ENCODE data around the gene WDR19. TPM values are rescaled to one million over a fixed set of nuclear protein-coding genes. Genes with fewer than 3 reads are reported as not detected.
"Not testable (repeated sequence)": the region's sequence is repeated elsewhere in the genome, so short reads cannot be mapped to it uniquely, and the experiment has no call there.

Gene WDR19
- total and polyA plus RNA-seq, 2 donors from 2014 or later, result 21.4 to 42.5 TPM

GRCh38 chr4:39134683-39135306 lies 47.5 kb upstream of the WDR19 start:
- no peak overlapping the region for H3K27ac ChIP-seq (ENCODE audit: low read depth in 2 of 2, low read length in 2 of 2)
- H3K27me3 ChIP-seq (ENCODE audit: control insufficient read depth, insufficient read depth, low read length), result no peaks in the 10 kb centered on the region
- peak overlapping the region in 1 of 3 donors; percentile 13 for H3K4me3 ChIP-seq (ENCODE audit: low read length in 3 of 3)
- no peaks in the 10 kb centered on the region for H3K36me3 ChIP-seq (ENCODE audit: control insufficient read depth in 2 of 3, insufficient read depth in 3 of 3, low read length in 3 of 3)
- H3K9me3 ChIP-seq (ENCODE audit: control insufficient read depth in 2 of 3, insufficient read depth in 1 of 3, low read length in 3 of 3), result no peaks in the 10 kb centered on the region
- intact Hi-C loops (cut with DNase I), result no loop called here
- FAIRE-seq (no peak), DNase-seq (peak in 1 of 5 donors; percentile 25)
- TF ChIP-seq CTCF (IDR thresholded peaks at IDR 0.05; ENCODE audit: borderline replicate concordance, extremely low read depth, insufficient read depth), result no peak
- H3K4me1 ChIP-seq (ENCODE audit: control insufficient read depth in 2 of 3, insufficient read depth in 2 of 3, low read depth in 1 of 3, low read length in 3 of 3), result peaks cover 0 to 3% (median 2%) of the 10 kb centered on the region in 3 donors
- peak overlapping the region in 2 of 3 donors; percentile 8 to 17 for H3K9ac ChIP-seq (ENCODE audit: low read length in 3 of 3)

- H3K36me3 ChIP-seq (ENCODE audit: control insufficient read depth in 2 of 3, insufficient read depth in 3 of 3, low read length in 3 of 3); H3K4me3 ChIP-seq (ENCODE audit: low read length in 3 of 3); DNase-seq; H3K9ac ChIP-seq (ENCODE audit: low read length in 3 of 3); FAIRE-seq; H3K4me1 ChIP-seq (ENCODE audit: control insufficient read depth in 2 of 3, insufficient read depth in 2 of 3, low read depth in 1 of 3, low read length in 3 of 3); intact Hi-C loops (cut with DNase I); H3K27ac ChIP-seq (ENCODE audit: low read depth in 2 of 2, low read length in 2 of 2); H3K9me3 ChIP-seq (ENCODE audit: control insufficient read depth in 2 of 3, insufficient read depth in 1 of 3, low read length in 3 of 3); H3K27me3 ChIP-seq (ENCODE audit: control insufficient read depth, insufficient read depth, low read length): not testable (repeated sequence)
These were observed 44.1 kb upstream of the WDR19 start for GRCh38 chr4:39138227-39138626.

- no peaks in the 10 kb centered on the region for H3K27me3 ChIP-seq (ENCODE audit: control insufficient read depth, insufficient read depth, low read length)
- H3K4me1 ChIP-seq (ENCODE audit: control insufficient read depth in 2 of 3, insufficient read depth in 2 of 3, low read depth in 1 of 3, low read length in 3 of 3), result no peaks in the 10 kb centered on the region
- no peak for DNase-seq
- H3K36me3 ChIP-seq (ENCODE audit: control insufficient read depth in 2 of 3, insufficient read depth in 3 of 3, low read length in 3 of 3), result no peaks in the 10 kb centered on the region
- intact Hi-C loops (cut with DNase I), result no loop called here
- FAIRE-seq, result no peak
- no peak overlapping the region for H3K9ac ChIP-seq (ENCODE audit: low read length in 3 of 3)
- no peak overlapping the region for H3K27ac ChIP-seq (ENCODE audit: low read depth in 2 of 2, low read length in 2 of 2)
- no peak overlapping the region for H3K4me3 ChIP-seq (ENCODE audit: low read length in 3 of 3)
- H3K9me3 ChIP-seq (ENCODE audit: control insufficient read depth in 2 of 3, insufficient read depth in 1 of 3, low read length in 3 of 3), result no peaks in the 10 kb centered on the region
- no peak for TF ChIP-seq CTCF (IDR thresholded peaks at IDR 0.05; ENCODE audit: borderline replicate concordance, extremely low read depth, insufficient read depth)
These were observed 36.1 kb upstream of the WDR19 start for GRCh38 chr4:39146211-39146610.

GRCh38 chr4:39154009-39154408 lies 28.3 kb upstream of the WDR19 start:
- Histone ChIP-seq H3K4me3 (ENCODE audit: low read length in 3 of 3) (no peak overlapping the region), H3K9ac (ENCODE audit: low read length in 3 of 3) (no peak overlapping the region), H3K36me3 (ENCODE audit: control insufficient read depth in 2 of 3, insufficient read depth in 3 of 3, low read length in 3 of 3) (no peaks in the 10 kb centered on the region), H3K27me3 (ENCODE audit: control insufficient read depth, insufficient read depth, low read length) (no peaks in the 10 kb centered on the region), H3K27ac (ENCODE audit: low read depth in 2 of 2, low read length in 2 of 2) (no peak overlapping the region), H3K9me3 (ENCODE audit: control insufficient read depth in 2 of 3, insufficient read depth in 1 of 3, low read length in 3 of 3) (no peaks in the 10 kb centered on the region), H3K4me1 (ENCODE audit: control insufficient read depth in 2 of 3, insufficient read depth in 2 of 3, low read depth in 1 of 3, low read length in 3 of 3) (no peaks in the 10 kb centered on the region)
- intact Hi-C loops (cut with DNase I), result no loop called here
- TF ChIP-seq CTCF (IDR thresholded peaks at IDR 0.05; ENCODE audit: borderline replicate concordance, extremely low read depth, insufficient read depth), result no peak
- FAIRE-seq (no peak), DNase-seq (no peak)
